Brain microvascular endothelial cell (primary cell): ENCODE results near the gene TPPP2.
"Not testable (repeated sequence)": the region's sequence is repeated elsewhere in the genome, so short reads cannot be mapped to it uniquely, and the experiment has no call there.

Experiments
- DNase-seq: peaks from one replicate; pipeline ENCODE4 v3.0.0-alpha.2; 2020
- H3K27ac ChIP-seq: fragments of 250-450 bp; sonication (Bioruptor Pico); 2 replicates; pipeline ENCODE4 v1.5.1; 2020; ENCODE audit warnings: mild to moderate bottlenecking, moderate library complexity
- H3K27me3 ChIP-seq: fragments of 250-450 bp; sonication (Bioruptor Pico); replicated peaks from 2 replicates; pipeline ENCODE4 v1.5.1; 2020; ENCODE audit warnings: mild to moderate bottlenecking
- H3K36me3 ChIP-seq: fragments of 250-450 bp; sonication (Bioruptor Pico); replicated peaks from 2 replicates; pipeline ENCODE4 v1.5.1; 2020; ENCODE audit warnings: mild to moderate bottlenecking
- H3K4me3 ChIP-seq: 2 replicates; pipeline ENCODE4 v1.5.1; 2011; ENCODE audit warnings: low read depth, mild to moderate bottlenecking, control low read depth, low read length, moderate library complexity
- in situ Hi-C: cut with HindIII; loops from 2 replicates; pipeline ENCODE4 v1.10.0; 2017; ENCODE audit warnings: low sequenced_read_pairs, low pct_ligation_motif_present
- TF ChIP-seq, protein P1 (sequence below): IDR thresholded peaks from 2 replicates; pipeline ENCODE4 v1.5.1; 2011; ENCODE audit warnings: low read depth, mild to moderate bottlenecking, moderate library complexity, low read length, control low read depth, inconsistent platforms; ENCODE audit errors: missing control alignments

Gene TPPP2

DNA sequence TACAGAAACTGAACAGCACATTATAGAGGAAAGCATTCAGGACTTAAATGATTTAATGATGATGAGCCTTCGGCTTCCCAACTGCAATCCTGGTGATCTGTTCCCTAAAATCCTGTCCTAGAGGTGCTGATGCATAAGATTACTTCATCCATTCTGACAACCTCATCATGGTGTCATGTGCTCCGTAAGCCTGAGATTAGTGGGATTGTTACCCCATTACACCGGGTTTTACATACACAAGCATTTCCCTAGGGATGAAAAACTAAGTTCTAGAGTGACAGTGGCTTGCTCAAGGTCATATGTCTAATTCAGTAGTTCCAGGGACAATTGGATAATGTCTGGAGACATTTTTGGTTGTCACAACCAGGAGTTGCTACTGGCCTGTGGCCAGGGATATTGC, 7.1 kb downstream of the TPPP2 start:
- Histone ChIP-seq H3K27me3 (peaks cover 2% of the 10 kb centered on the region), H3K36me3 (no peaks in the 10 kb centered on the region), H3K4me3 (no peak overlapping the region), H3K27ac (no peak overlapping the region)
- DNase-seq, result no peak
- TF ChIP-seq, protein P1, sequence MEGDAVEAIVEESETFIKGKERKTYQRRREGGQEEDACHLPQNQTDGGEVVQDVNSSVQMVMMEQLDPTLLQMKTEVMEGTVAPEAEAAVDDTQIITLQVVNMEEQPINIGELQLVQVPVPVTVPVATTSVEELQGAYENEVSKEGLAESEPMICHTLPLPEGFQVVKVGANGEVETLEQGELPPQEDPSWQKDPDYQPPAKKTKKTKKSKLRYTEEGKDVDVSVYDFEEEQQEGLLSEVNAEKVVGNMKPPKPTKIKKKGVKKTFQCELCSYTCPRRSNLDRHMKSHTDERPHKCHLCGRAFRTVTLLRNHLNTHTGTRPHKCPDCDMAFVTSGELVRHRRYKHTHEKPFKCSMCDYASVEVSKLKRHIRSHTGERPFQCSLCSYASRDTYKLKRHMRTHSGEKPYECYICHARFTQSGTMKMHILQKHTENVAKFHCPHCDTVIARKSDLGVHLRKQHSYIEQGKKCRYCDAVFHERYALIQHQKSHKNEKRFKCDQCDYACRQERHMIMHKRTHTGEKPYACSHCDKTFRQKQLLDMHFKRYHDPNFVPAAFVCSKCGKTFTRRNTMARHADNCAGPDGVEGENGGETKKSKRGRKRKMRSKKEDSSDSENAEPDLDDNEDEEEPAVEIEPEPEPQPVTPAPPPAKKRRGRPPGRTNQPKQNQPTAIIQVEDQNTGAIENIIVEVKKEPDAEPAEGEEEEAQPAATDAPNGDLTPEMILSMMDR, result no peak
- in situ Hi-C loops, result no loop called here

DNA sequence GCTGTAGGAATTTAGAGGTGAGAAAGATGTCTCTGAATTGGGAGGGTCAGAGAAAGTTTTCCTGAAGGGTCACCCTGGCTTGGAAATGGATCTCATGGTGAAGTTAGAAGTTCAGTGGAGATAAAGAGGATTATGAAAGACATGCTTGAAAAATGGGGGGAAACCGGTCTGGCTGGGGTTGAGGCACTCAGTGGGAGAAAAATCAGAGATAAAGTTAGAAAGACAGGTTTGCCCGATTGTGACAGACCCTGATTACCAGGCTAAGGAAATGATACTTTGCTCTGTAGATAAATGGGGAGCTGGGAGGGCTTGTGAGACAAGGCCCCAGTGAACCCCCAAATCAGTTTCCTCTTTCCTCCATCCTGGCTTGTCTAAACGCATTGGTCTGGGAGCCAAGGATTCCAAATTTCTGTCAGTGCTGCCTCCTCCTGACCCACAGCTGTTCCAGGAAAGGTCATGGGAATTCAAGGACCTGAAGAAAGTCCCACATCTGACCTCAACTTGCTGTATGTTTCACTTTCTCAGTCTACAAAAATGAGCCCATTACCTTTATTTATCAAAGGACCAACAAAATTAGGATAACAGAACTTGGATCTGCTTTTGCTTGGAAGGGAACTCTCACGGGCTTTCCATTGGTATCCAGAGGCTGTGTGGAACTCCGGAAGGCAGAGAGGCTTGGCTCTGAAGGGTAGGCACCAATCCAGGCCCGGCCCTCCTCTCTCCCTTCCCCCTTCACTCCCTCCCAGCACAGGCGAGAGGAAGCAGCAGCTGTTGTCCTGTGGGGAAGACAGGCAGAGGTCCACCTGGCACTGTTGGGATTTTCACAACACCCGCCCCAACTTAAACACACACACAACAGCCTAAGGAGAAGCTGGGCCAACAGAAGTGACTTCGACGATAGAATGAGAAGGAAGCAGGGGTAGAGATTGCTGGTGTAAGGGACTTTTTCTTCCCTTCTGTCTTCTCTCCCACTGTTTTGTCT, 8.7 kb downstream of the TPPP2 start:
- no peak overlapping the region for H3K27ac ChIP-seq
- in situ Hi-C loops, result no loop called here
- no peak overlapping the region for H3K4me3 ChIP-seq
- TF ChIP-seq, protein P1, result no peak
- DNase-seq, result no peak
- H3K36me3 ChIP-seq, result no peaks in the 10 kb centered on the region
- no peaks in the 10 kb centered on the region for H3K27me3 ChIP-seq

GRCh38 chr14:21039585-21040369, 9.8 kb downstream of the TPPP2 start:
- no peaks in the 10 kb centered on the region for H3K36me3 ChIP-seq

GRCh38 chr14:21040370-21040925, 10.4 kb downstream of the TPPP2 start:
- no peak overlapping the region for H3K27ac ChIP-seq
- no peak overlapping the region for H3K4me3 ChIP-seq
- TF ChIP-seq, protein P1, result no peak
- in situ Hi-C loops, result no loop called here
- H3K27me3 ChIP-seq, result no peaks in the 10 kb centered on the region
- no peak for DNase-seq
- no peaks in the 10 kb centered on the region for H3K36me3 ChIP-seq

More at GRCh38 chr14:21039585-21040369, 9.8 kb downstream of the TPPP2 start:
- Histone ChIP-seq H3K27me3 (no peaks in the 10 kb centered on the region), H3K4me3 (no peak overlapping the region), H3K27ac (no peak overlapping the region)
- in situ Hi-C loops, result no loop called here
- peak; percentile 53 for DNase-seq
- TF ChIP-seq, protein P1, result peak; percentile 79

DNA sequence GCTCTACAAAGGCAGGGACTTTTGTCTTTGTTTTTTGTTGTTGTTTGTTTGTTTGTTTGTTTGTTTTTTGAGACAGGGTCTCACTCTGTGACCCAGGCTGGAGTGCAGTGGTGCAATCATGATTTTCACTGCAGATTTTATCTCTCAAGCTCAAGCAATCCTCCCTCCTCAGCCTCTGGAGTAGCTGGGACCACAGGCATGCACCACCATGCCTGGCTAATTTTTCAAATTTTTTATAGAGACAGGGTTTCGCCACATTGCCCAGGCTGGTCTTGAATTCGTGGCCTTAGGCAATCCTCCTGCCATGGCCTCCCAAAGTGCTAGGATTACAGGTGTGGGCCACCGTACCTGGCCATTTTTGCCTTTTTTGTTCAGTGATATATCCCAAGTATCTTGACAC, 10.9 kb downstream of the TPPP2 start:
- in situ Hi-C loops, DNase-seq, H3K4me3 ChIP-seq, H3K36me3 ChIP-seq, H3K27ac ChIP-seq, H3K27me3 ChIP-seq: not testable (repeated sequence)
